AG09309 (cell line): Measurements from ENCODE around the gene ABHD18.
"Not testable (repeated sequence)": the region's sequence is repeated elsewhere in the genome, so short reads cannot be mapped to it uniquely, and the experiment has no call there.

Experiments used
- DNase-seq: peaks from one replicate; pipeline ENCODE4 v3.0.0-alpha.2; 2010; ENCODE audit warnings: low read depth
- H3K4me3 ChIP-seq: 2 replicates; pipeline ENCODE4 v1.5.1; 2011; ENCODE audit warnings: mild to moderate bottlenecking, low read depth, low read length, moderate library complexity; ENCODE audit not compliant: control insufficient read depth
- TF ChIP-seq, protein P1 (sequence below): IDR thresholded peaks from 2 replicates; pipeline ENCODE4 v1.5.1; 2011; ENCODE audit warnings: mild to moderate bottlenecking, low read depth, low read length, inconsistent platforms; ENCODE audit not compliant: insufficient read depth, control insufficient read depth; ENCODE audit errors: missing control alignments

Gene ABHD18

DNA sequence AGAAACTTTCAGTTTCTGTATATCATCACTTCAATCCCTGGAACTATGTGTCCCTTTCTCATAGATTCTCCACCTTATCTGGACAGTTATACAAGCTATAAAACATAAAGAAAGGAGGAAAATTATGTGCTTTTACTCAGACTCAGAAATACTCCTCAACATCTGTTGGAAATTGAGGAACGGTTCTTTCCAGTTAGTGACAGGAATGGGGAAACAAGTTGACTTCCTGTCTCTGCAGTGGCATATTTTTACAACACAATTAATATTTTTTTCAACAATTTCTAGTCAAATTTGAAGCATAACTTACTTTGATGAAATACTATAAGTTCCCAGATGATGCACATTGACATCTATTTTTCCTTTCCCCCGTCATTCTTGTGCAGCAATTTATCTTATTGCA, 27.9 kb downstream of the ABHD18 start:
- TF ChIP-seq, protein P1, sequence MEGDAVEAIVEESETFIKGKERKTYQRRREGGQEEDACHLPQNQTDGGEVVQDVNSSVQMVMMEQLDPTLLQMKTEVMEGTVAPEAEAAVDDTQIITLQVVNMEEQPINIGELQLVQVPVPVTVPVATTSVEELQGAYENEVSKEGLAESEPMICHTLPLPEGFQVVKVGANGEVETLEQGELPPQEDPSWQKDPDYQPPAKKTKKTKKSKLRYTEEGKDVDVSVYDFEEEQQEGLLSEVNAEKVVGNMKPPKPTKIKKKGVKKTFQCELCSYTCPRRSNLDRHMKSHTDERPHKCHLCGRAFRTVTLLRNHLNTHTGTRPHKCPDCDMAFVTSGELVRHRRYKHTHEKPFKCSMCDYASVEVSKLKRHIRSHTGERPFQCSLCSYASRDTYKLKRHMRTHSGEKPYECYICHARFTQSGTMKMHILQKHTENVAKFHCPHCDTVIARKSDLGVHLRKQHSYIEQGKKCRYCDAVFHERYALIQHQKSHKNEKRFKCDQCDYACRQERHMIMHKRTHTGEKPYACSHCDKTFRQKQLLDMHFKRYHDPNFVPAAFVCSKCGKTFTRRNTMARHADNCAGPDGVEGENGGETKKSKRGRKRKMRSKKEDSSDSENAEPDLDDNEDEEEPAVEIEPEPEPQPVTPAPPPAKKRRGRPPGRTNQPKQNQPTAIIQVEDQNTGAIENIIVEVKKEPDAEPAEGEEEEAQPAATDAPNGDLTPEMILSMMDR = no peak
- H3K4me3 ChIP-seq = no peak overlapping the region
- DNase-seq = no peak

DNA sequence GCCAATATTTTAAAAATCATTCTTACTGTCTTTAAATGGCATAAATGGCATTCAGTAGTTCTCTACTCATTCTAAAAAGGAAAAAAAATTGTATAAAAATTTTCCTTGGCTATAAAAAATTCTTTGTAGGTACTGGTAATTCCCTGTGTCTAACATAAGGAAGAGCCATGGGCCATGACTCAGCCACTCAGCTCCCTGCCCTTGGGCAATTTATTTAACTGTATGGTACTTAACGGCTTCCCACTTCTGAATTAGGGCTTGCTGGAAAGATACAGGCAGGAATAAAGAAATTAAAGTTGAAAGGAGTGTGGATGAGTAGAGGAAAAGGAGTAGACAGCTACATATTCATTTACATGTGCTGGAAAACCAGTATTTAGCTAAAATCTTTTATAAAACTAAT, 30.6 kb downstream of the ABHD18 start:
- H3K4me3 ChIP-seq = no peak overlapping the region
- DNase-seq = peak; percentile 11
- TF ChIP-seq, protein P1 = no peak

DNA sequence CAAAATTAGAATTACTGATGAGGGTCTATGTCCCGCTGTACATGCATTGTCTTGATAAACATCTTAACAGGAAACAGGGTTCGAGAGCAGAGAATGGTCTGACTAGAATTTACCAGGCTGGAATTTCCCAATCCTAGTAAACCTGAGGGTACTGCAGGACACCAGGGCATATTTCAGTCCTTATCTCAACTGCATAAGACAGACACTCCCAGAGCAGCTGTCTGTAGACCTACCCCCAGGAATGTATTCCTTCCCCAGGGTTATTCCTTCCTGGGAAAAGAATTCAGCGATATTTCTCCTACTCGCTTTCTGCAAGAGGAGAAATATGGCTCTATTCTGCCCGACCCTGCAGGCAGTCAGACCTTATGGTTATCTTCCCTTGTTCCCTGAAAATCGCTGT, 31.3 kb downstream of the ABHD18 start:
- H3K4me3 ChIP-seq, DNase-seq: not testable (repeated sequence)

DNA sequence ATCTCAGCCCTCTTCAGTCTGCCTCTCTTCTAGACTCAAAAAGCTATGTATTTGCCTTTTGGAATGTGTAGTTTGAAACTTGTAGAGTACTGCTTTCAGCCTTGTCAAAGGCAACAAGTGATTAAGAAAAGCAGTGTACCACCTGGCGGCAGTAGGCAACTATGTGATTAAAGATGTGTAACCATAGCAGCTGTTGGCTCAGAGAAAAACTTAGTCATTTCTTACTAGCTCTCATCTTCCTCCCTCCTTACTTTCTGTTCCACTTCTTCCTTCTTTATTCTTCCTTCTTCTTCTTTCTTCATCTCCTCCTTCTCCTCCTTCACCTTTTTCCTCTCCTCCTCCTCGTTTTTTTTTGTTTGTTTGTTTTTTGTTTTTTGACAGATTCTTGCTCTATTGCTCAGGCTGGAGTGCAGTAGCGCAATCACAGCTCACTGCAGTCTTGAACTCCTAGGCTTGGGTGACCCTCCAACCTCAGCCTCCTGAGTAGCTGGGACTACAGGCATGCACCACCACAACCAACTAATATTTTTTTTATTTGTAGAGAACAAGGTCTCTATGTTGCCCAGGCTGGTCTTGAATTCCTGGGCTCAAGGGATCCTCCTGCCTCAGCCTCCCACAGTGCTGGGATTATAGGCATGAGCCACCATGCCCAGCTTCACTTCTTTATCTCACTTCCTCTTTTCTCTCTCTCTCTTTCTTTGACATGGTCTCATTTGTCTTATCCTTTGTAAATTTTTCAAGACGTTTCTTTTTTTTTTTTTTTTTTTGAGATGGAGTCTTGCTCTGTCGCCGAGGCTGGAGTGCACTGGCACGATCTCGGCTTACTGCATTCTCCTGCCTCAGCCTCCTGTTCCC, 32.6 kb downstream of the ABHD18 start:
- H3K4me3 ChIP-seq = no peak overlapping the region
- TF ChIP-seq, protein P1 = peak; percentile 28
- peak; percentile 14 for DNase-seq

DNA sequence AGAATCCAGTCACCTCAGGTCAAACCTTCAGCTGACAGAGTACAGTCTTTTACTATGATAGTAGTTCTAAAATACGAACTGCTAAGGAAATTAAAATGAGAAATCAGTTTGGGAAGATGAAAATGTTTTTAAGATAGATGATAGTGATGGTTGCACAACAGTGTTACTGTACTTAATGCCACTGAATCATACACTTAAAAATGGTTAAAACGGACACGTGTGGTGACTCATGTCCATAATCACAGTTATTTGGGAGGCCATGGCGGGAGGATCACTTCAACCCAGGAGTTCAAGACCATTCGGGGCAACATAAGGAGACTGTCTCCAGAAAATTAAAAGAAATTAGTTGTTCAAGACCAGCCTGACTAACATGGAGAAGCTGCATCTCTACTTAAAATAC, 41.4 kb downstream of the ABHD18 start:
- no peak overlapping the region for H3K4me3 ChIP-seq
- no peak for DNase-seq
- TF ChIP-seq, protein P1 = no peak

- no peak for DNase-seq
- TF ChIP-seq, protein P1 = no peak
- no peak overlapping the region for H3K4me3 ChIP-seq
Measured at GRCh38 chr4:128009428-128009827, 44.2 kb downstream of the ABHD18 start.

- DNase-seq = no peak
- TF ChIP-seq, protein P1 = no peak
- no peak overlapping the region for H3K4me3 ChIP-seq
Measured at GRCh38 chr4:128025319-128025718, 60.1 kb downstream of the ABHD18 start.
